GM23338 (cell line): ENCODE measurements around the gene RHOG. TPM values are rescaled to one million over a fixed set of nuclear protein-coding genes. Genes with fewer than 3 reads are reported as not detected.

Experiments
- ZNF114 ChIP-seq: fragments of 250-450 bp; sonication (Bioruptor Pico); IDR thresholded peaks from 2 replicates; pipeline ENCODE4 v1.5.0; 2020; ENCODE audit warnings: mild to moderate bottlenecking, moderate library complexity
- polyA plus RNA-seq: library from polyadenylated mRNA; unstranded; fragments of >200 nt; fragmentation: Nextera tagmentation; extraction: Ambion mirVana; gene quantifications from 2 replicates; pipeline ENCODE4 v1.2.1, GENCODE V29; 2016
- total RNA-seq: library from RNA; depleted of rRNA; stranded (reverse); fragments of >200 nt; shearing (Covaris generic); gene quantifications from 2 replicates; pipeline ENCODE4 v1.2.3, GENCODE V29; 2014
- TF ChIP-seq, protein P1 (sequence below): fragments of 250-450 bp; sonication (Bioruptor Pico); IDR thresholded peaks from 2 replicates; pipeline ENCODE4 v1.5.0; 2020; ENCODE audit warnings: mild to moderate bottlenecking, moderate library complexity
- TF ChIP-seq, protein P2 (sequence below), 2 experiments: fragments of 200-600 bp in 1 of 2; sonication (generic) in 1 of 2; conservative IDR thresholded peaks; 2 replicates each; pipeline versions ENCODE4 v1.5.1 to v1.6.1; 2016 to 2017; ENCODE audit warnings: antibody characterized with exemption in 2 of 2, low read depth in 2 of 2, mild to moderate bottlenecking in 2 of 2, moderate library complexity in 1 of 2
- TF ChIP-seq, protein P3 (sequence below): IDR thresholded peaks from 2 replicates; pipeline ENCODE4 v1.6.1; 2016; ENCODE audit warnings: antibody characterized with exemption

The RHOG gene
- total and polyA plus RNA-seq, 2 experiments from 2014 or later, result 26.3 to 38.6 TPM

DNA sequence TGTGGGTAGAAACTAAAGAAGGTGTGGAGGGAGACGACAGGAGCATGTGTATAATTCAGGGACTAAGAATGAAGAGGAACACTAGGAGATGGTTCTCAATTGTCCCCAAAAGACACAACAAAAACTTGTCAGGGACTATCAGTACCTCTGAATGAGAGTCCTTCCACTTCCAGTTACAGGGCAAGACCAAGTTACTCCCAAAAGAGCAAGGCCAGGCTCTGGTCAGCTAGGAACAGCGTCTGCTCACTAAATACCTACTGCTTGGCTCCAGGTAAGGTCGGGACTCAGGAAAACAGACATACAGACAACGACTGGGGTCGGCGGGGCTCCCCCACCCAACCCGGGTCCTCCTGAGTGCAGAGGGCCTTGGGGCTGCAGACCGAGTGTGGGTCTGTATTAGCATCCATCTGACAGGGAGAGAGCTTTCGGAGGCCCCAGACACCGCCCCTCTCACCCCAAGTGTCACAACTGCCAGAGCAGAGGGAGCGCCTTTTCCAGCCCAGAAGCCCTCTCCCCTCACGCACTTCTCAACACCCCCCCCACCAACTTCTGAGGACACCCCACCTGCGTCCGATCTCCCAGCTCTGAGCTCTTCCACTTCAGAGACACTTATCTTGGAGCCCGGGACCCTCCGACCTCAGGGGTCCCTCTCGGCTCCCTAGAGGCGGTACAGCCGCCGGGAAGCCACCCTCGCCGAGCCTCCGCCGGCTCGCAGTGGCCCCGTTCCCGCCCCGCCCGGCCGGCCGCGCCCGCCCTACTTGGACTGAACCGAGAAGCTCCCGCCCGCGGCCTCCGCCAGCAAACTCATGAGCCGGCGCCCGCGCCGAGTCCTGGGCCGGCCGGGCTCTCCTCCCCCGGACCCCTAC is 522 bp downstream of the RHOG start (continued):
- TF ChIP-seq, protein P1, sequence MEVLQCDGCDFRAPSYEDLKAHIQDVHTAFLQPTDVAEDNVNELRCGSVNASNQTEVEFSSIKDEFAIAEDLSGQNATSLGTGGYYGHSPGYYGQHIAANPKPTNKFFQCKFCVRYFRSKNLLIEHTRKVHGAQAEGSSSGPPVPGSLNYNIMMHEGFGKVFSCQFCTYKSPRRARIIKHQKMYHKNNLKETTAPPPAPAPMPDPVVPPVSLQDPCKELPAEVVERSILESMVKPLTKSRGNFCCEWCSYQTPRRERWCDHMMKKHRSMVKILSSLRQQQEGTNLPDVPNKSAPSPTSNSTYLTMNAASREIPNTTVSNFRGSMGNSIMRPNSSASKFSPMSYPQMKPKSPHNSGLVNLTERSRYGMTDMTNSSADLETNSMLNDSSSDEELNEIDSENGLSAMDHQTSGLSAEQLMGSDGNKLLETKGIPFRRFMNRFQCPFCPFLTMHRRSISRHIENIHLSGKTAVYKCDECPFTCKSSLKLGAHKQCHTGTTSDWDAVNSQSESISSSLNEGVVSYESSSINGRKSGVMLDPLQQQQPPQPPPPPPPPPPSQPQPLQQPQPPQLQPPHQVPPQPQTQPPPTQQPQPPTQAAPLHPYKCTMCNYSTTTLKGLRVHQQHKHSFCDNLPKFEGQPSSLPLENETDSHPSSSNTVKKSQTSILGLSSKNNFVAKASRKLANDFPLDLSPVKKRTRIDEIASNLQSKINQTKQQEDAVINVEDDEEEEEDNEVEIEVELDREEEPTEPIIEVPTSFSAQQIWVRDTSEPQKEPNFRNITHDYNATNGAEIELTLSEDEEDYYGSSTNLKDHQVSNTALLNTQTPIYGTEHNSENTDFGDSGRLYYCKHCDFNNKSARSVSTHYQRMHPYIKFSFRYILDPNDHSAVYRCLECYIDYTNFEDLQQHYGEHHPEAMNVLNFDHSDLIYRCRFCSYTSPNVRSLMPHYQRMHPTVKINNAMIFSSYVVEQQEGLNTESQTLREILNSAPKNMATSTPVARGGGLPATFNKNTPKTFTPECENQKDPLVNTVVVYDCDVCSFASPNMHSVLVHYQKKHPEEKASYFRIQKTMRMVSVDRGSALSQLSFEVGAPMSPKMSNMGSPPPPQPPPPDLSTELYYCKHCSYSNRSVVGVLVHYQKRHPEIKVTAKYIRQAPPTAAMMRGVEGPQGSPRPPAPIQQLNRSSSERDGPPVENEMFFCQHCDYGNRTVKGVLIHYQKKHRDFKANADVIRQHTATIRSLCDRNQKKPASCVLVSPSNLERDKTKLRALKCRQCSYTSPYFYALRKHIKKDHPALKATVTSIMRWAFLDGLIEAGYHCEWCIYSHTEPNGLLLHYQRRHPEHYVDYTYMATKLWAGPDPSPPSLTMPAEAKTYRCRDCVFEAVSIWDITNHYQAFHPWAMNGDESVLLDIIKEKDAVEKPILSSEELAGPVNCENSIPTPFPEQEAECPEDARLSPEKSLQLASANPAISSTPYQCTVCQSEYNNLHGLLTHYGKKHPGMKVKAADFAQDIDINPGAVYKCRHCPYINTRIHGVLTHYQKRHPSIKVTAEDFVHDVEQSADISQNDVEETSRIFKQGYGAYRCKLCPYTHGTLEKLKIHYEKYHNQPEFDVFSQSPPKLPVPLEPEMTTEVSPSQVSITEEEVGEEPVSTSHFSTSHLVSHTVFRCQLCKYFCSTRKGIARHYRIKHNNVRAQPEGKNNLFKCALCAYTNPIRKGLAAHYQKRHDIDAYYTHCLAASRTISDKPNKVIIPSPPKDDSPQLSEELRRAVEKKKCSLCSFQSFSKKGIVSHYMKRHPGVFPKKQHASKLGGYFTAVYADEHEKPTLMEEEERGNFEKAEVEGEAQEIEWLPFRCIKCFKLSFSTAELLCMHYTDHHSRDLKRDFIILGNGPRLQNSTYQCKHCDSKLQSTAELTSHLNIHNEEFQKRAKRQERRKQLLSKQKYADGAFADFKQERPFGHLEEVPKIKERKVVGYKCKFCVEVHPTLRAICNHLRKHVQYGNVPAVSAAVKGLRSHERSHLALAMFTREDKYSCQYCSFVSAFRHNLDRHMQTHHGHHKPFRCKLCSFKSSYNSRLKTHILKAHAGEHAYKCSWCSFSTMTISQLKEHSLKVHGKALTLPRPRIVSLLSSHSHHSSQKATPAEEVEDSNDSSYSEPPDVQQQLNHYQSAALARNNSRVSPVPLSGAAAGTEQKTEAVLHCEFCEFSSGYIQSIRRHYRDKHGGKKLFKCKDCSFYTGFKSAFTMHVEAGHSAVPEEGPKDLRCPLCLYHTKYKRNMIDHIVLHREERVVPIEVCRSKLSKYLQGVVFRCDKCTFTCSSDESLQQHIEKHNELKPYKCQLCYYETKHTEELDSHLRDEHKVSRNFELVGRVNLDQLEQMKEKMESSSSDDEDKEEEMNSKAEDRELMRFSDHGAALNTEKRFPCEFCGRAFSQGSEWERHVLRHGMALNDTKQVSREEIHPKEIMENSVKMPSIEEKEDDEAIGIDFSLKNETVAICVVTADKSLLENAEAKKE, result no peak
- TF ChIP-seq, protein P2, sequence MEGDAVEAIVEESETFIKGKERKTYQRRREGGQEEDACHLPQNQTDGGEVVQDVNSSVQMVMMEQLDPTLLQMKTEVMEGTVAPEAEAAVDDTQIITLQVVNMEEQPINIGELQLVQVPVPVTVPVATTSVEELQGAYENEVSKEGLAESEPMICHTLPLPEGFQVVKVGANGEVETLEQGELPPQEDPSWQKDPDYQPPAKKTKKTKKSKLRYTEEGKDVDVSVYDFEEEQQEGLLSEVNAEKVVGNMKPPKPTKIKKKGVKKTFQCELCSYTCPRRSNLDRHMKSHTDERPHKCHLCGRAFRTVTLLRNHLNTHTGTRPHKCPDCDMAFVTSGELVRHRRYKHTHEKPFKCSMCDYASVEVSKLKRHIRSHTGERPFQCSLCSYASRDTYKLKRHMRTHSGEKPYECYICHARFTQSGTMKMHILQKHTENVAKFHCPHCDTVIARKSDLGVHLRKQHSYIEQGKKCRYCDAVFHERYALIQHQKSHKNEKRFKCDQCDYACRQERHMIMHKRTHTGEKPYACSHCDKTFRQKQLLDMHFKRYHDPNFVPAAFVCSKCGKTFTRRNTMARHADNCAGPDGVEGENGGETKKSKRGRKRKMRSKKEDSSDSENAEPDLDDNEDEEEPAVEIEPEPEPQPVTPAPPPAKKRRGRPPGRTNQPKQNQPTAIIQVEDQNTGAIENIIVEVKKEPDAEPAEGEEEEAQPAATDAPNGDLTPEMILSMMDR (conservative IDR thresholded peaks at IDR 0.05; ENCODE audit: low read depth in 2 of 2), result no peak
- TF ChIP-seq ZNF114 (CRISPR knock-in tag), result no peak
- TF ChIP-seq, protein P3, sequence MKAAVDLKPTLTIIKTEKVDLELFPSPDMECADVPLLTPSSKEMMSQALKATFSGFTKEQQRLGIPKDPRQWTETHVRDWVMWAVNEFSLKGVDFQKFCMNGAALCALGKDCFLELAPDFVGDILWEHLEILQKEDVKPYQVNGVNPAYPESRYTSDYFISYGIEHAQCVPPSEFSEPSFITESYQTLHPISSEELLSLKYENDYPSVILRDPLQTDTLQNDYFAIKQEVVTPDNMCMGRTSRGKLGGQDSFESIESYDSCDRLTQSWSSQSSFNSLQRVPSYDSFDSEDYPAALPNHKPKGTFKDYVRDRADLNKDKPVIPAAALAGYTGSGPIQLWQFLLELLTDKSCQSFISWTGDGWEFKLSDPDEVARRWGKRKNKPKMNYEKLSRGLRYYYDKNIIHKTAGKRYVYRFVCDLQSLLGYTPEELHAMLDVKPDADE, result no peak
